ENCODE measurements around the gene ACSL4.

DNA sequence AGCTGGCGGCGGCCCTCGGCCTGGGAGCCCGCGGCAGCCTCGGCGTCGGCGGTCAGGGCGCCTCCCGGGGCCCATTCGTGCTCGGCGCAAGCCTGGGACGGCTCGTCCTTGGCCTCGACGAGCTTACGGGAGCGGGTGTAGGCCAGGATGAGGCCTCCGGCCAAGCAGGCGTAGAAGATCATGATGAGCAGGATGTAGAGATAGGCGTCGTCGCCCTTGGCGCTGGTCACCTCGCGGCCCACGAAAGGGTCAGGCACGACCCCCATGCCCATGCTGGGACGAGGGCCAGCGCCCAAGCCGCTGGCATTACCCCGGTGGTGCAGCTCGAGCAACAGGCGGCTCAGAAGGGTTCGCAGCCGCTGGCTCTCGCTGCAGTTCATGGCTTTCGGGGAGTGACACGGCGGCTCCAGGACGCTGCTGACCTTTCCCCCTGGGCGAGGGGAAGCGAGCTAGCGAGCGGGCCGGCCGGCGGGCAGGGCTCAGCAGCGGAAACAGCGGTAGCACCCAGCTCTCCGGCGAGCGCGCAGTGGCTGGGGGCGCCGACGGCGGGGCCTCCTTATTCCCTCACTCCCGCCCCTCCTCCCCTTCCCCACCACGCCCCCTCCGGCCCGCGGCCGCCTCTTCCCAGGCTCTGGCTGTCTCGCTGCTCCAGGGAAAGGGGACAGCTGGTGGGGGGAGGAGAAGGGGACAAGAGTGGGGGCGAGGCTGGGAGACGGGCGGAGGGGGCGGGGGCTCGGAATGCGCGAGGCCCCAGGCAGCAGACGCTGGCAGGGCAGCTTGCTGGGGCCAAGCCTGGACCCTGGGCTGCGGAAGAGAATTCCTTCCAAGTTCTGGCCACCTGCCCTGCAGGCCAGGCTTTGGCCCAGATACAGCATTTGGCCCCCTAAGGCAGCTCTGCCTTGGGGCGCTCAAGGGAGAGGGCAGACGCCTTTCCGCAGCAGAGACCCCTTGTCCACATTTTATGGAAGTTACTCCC is 108.1 kb downstream of the ACSL4 start, which contains the start of gene KCNE5:
- no peak for TF ChIP-seq POLR2AphosphoS5 (IDR thresholded peaks at IDR 0.05; ENCODE audit: low read depth, low read length)
- TF ChIP-seq, protein P1, sequence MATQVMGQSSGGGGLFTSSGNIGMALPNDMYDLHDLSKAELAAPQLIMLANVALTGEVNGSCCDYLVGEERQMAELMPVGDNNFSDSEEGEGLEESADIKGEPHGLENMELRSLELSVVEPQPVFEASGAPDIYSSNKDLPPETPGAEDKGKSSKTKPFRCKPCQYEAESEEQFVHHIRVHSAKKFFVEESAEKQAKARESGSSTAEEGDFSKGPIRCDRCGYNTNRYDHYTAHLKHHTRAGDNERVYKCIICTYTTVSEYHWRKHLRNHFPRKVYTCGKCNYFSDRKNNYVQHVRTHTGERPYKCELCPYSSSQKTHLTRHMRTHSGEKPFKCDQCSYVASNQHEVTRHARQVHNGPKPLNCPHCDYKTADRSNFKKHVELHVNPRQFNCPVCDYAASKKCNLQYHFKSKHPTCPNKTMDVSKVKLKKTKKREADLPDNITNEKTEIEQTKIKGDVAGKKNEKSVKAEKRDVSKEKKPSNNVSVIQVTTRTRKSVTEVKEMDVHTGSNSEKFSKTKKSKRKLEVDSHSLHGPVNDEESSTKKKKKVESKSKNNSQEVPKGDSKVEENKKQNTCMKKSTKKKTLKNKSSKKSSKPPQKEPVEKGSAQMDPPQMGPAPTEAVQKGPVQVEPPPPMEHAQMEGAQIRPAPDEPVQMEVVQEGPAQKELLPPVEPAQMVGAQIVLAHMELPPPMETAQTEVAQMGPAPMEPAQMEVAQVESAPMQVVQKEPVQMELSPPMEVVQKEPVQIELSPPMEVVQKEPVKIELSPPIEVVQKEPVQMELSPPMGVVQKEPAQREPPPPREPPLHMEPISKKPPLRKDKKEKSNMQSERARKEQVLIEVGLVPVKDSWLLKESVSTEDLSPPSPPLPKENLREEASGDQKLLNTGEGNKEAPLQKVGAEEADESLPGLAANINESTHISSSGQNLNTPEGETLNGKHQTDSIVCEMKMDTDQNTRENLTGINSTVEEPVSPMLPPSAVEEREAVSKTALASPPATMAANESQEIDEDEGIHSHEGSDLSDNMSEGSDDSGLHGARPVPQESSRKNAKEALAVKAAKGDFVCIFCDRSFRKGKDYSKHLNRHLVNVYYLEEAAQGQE (IDR thresholded peaks at IDR 0.05; ENCODE audit: low read depth, low read length), result no peak
- TF ChIP-seq, protein P2, sequence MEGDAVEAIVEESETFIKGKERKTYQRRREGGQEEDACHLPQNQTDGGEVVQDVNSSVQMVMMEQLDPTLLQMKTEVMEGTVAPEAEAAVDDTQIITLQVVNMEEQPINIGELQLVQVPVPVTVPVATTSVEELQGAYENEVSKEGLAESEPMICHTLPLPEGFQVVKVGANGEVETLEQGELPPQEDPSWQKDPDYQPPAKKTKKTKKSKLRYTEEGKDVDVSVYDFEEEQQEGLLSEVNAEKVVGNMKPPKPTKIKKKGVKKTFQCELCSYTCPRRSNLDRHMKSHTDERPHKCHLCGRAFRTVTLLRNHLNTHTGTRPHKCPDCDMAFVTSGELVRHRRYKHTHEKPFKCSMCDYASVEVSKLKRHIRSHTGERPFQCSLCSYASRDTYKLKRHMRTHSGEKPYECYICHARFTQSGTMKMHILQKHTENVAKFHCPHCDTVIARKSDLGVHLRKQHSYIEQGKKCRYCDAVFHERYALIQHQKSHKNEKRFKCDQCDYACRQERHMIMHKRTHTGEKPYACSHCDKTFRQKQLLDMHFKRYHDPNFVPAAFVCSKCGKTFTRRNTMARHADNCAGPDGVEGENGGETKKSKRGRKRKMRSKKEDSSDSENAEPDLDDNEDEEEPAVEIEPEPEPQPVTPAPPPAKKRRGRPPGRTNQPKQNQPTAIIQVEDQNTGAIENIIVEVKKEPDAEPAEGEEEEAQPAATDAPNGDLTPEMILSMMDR (IDR thresholded peaks at IDR 0.05), result no peak

All from SK-N-SH (cell line).